Gastroesophageal sphincter (tissue), 4 donors: ENCODE results near the gene ICA1. TPM values are rescaled to one million over a fixed set of nuclear protein-coding genes. Genes with fewer than 3 reads are reported as not detected.

Experiments used
- ATAC-seq: fragments of 150-250 bp; one replicate; pipeline ENCODE4 v1.9.1; 2016; ENCODE audit warnings: mild to moderate bottlenecking, moderate library complexity
- H3K27ac ChIP-seq, 4 donors: fragments of 200-600 bp; sonication (generic) in 3 of 4; 1 replicate in 3 of 4; 2 replicates in 1 of 4; pipeline ENCODE4 v1.5.1; 2016 to 2019
- H3K27me3 ChIP-seq: fragments of 200-600 bp; sonication (generic); one replicate; pipeline ENCODE4 v1.5.1; 2019
- H3K36me3 ChIP-seq, 2 donors: fragments of 200-600 bp; sonication (generic); one replicate each; pipeline ENCODE4 v1.5.1; 2019; ENCODE audit warnings: control low read depth in 1 of 2
- H3K4me1 ChIP-seq, 3 donors: fragments of 200-600 bp; sonication (generic); 1 replicate in 2 of 3; 2 replicates in 1 of 3; pipeline ENCODE4 v1.5.1; 2016 to 2019; ENCODE audit warnings: control low read depth in 2 of 3
- H3K4me3 ChIP-seq, 2 donors: fragments of 200-600 bp; sonication (generic); one replicate each; pipeline ENCODE4 v1.5.1; 2019; ENCODE audit warnings: mild to moderate bottlenecking in 1 of 2, moderate library complexity in 1 of 2
- H3K9me3 ChIP-seq, 3 donors: fragments of 200-600 bp; sonication (generic); one replicate each; pipeline ENCODE4 v1.5.1; 2017 to 2019; ENCODE audit warnings: control low read depth in 2 of 3
- EP300 ChIP-seq: sonication (generic); formaldehyde crosslinking; IDR thresholded peaks from one replicate; pipeline ENCODE4 v1.6.1; 2017; ENCODE audit warnings: antibody characterized with exemption, mild to moderate bottlenecking
- POLR2A ChIP-seq, 2 donors: fragments of 450-650 bp; IDR thresholded peaks; one replicate each; pipeline ENCODE4 v1.6.1; 2017; ENCODE audit warnings: antibody characterized with exemption in 2 of 2, mild to moderate bottlenecking in 2 of 2, moderate library complexity in 1 of 2
- POLR2AphosphoS5 ChIP-seq: sonication (generic); formaldehyde crosslinking; IDR thresholded peaks from one replicate; pipeline ENCODE4 v1.6.1; 2017; ENCODE audit warnings: antibody characterized with exemption
- WGBS, 2 donors: methylation state at CpG; one replicate each; pipeline ENCODE4 v1.1.5; 2018; ENCODE audit warnings: low coverage in 1 of 2; 5-methylcytosine and 5-hydroxymethylcytosine counted together
- total RNA-seq, 4 donors: library from RNA; depleted of rRNA; stranded (reverse); fragments of >200 nt; gene quantifications; one replicate each; pipeline ENCODE4 v1.1.0, GENCODE V29; 2016
- TF ChIP-seq, protein P1 (sequence below), 4 experiments: fragments of 200-600 bp in 2 of 4; fragments of 450-650 bp in 2 of 4; sonication (generic) in 1 of 4; IDR thresholded peaks; one replicate each; pipeline ENCODE4 v1.5.1; 2017 to 2019; ENCODE audit warnings: antibody characterized with exemption in 4 of 4, mild to moderate bottlenecking in 2 of 4, moderate library complexity in 2 of 4

ICA1 gene
- total RNA-seq, 4 donors from 2014 or later, result 6.6 to 11.7 (median 8.2) TPM

DNA sequence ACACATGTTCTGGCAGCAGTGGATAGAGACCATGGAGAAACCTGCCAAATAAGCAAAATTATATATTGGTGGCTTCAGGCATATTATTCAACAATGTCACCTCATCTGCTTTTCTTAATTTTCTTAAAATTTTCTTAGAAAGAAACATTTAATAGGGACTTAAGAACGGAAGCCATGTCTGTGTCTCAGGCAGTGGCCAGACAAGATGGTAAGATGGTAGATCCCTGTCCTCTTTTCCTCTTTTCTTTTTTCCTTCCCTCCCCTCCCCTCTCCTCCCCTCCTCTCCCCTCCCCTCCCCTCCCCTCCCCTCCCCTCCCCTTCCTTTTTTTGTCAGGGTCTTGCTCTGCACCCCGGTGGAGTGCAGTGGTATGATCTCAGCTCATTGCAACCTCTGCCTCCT lies 24.2 kb upstream of the ICA1 start:
- no peak for ATAC-seq
- Histone ChIP-seq H3K27ac (no peak overlapping the region), H3K4me3 (no peak overlapping the region), H3K4me1 (no peaks in the 10 kb centered on the region), H3K9me3 (no peaks in the 10 kb centered on the region), H3K36me3 (no peaks in the 10 kb centered on the region), H3K27me3 (no peaks in the 10 kb centered on the region)
- 67 to 78% methylated on average over 1 of the region's 2 CpGs for WGBS, 2 donors
- no peak for TF ChIP-seq POLR2A (IDR thresholded peaks at IDR 0.05)
- TF ChIP-seq POLR2AphosphoS5, result no peak
- TF ChIP-seq, protein P1, sequence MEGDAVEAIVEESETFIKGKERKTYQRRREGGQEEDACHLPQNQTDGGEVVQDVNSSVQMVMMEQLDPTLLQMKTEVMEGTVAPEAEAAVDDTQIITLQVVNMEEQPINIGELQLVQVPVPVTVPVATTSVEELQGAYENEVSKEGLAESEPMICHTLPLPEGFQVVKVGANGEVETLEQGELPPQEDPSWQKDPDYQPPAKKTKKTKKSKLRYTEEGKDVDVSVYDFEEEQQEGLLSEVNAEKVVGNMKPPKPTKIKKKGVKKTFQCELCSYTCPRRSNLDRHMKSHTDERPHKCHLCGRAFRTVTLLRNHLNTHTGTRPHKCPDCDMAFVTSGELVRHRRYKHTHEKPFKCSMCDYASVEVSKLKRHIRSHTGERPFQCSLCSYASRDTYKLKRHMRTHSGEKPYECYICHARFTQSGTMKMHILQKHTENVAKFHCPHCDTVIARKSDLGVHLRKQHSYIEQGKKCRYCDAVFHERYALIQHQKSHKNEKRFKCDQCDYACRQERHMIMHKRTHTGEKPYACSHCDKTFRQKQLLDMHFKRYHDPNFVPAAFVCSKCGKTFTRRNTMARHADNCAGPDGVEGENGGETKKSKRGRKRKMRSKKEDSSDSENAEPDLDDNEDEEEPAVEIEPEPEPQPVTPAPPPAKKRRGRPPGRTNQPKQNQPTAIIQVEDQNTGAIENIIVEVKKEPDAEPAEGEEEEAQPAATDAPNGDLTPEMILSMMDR (IDR thresholded peaks at IDR 0.05), result no peak
- no peak for TF ChIP-seq EP300

- no peaks in the 10 kb centered on the region for H3K4me1 ChIP-seq
- no peak overlapping the region for H3K4me3 ChIP-seq
- H3K9me3 ChIP-seq, result no peaks in the 10 kb centered on the region
- ATAC-seq, result no peak
- TF ChIP-seq, protein P1 (IDR thresholded peaks at IDR 0.05), result no peak
- no peak for TF ChIP-seq POLR2AphosphoS5
- no peak for TF ChIP-seq EP300
- TF ChIP-seq POLR2A (IDR thresholded peaks at IDR 0.05), result no peak
- H3K27me3 ChIP-seq, result no peaks in the 10 kb centered on the region
- H3K27ac ChIP-seq, result no peak overlapping the region
- H3K36me3 ChIP-seq, result no peaks in the 10 kb centered on the region
Observed at GRCh38 chr7:8285155-8285554, 23.2 kb upstream of the ICA1 start.

GRCh38 chr7:8284606-8285005 lies 22.6 kb upstream of the ICA1 start:
- Histone ChIP-seq H3K27ac (no peak overlapping the region), H3K27me3 (no peaks in the 10 kb centered on the region), H3K4me1 (no peaks in the 10 kb centered on the region), H3K4me3 (no peak overlapping the region), H3K36me3 (no peaks in the 10 kb centered on the region), H3K9me3 (no peaks in the 10 kb centered on the region)
- ATAC-seq, result no peak
- 19 to 44% methylated on average over 1 of the region's 1 CpG for WGBS, 2 donors
- TF ChIP-seq, protein P1 (IDR thresholded peaks at IDR 0.05), result no peak
- TF ChIP-seq EP300, result no peak
- TF ChIP-seq POLR2AphosphoS5, result no peak
- TF ChIP-seq POLR2A (IDR thresholded peaks at IDR 0.05), result no peak

- no peak overlapping the region for H3K27ac ChIP-seq
- ATAC-seq, result no peak
- H3K4me1 ChIP-seq, result no peaks in the 10 kb centered on the region
- no peak overlapping the region for H3K4me3 ChIP-seq
- 57 to 80% methylated on average over 1 to 2 of the region's 2 CpGs for WGBS, 2 donors
- no peaks in the 10 kb centered on the region for H3K9me3 ChIP-seq
- H3K36me3 ChIP-seq, result no peaks in the 10 kb centered on the region
- no peak for TF ChIP-seq POLR2AphosphoS5
- TF ChIP-seq, protein P1 (IDR thresholded peaks at IDR 0.05), result no peak
- TF ChIP-seq POLR2A (IDR thresholded peaks at IDR 0.05), result no peak
- TF ChIP-seq EP300, result no peak
- no peaks in the 10 kb centered on the region for H3K27me3 ChIP-seq
Observed at GRCh38 chr7:8283968-8284367, 22.0 kb upstream of the ICA1 start.

DNA sequence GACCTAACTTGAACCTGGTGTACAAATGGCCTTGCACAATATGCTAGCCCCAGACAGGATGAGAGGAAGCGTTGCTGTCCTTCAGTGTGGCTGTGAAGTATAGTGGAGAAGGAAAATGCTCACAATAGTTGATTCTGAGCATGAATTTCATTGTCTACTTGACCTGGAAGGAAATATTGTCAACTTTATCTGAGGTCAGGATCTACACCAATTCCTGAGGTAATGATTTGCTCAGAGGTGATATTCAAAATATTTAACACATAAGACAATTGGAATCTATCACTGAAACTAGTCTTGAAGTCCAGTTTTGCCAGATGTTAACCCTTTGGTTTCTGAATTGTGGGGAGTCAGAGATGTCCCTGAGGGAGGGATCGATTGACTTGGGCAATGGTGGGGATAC lies 20.9 kb upstream of the ICA1 start:
- Histone ChIP-seq H3K27me3 (no peaks in the 10 kb centered on the region), H3K27ac (no peak overlapping the region), H3K4me1 (no peaks in the 10 kb centered on the region), H3K36me3 (no peaks in the 10 kb centered on the region), H3K9me3 (no peaks in the 10 kb centered on the region), H3K4me3 (no peak overlapping the region)
- WGBS, 2 donors, result 94 to 100% methylated on average over 1 to 2 of the region's 2 CpGs
- TF ChIP-seq, protein P1 (IDR thresholded peaks at IDR 0.05), result no peak
- TF ChIP-seq POLR2A (IDR thresholded peaks at IDR 0.05) (no peak), POLR2AphosphoS5 (no peak), EP300 (no peak)
- no peak for ATAC-seq
